ENCODE data around the gene CCNG2.

DNA sequence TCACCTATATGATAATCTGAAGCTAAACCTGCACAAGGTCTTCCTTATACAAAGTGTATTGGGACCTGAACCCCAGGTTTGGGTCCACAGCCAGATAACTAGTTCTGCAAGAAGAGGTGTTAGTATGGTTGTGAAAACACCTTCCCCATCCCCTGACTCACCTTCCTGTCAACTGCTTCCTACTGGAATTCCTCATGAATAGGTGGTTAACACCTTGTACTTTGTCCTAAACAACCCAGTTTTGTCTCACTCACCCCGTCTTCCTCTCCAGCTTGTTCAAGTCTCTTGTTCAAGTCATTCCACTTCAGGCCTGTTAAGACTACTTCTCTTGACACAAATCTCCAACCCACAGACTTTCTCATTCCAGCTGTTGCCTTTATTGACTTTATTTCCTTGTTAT is 45.5 kb downstream of the CCNG2 start:
- TF ChIP-seq, protein P1, sequence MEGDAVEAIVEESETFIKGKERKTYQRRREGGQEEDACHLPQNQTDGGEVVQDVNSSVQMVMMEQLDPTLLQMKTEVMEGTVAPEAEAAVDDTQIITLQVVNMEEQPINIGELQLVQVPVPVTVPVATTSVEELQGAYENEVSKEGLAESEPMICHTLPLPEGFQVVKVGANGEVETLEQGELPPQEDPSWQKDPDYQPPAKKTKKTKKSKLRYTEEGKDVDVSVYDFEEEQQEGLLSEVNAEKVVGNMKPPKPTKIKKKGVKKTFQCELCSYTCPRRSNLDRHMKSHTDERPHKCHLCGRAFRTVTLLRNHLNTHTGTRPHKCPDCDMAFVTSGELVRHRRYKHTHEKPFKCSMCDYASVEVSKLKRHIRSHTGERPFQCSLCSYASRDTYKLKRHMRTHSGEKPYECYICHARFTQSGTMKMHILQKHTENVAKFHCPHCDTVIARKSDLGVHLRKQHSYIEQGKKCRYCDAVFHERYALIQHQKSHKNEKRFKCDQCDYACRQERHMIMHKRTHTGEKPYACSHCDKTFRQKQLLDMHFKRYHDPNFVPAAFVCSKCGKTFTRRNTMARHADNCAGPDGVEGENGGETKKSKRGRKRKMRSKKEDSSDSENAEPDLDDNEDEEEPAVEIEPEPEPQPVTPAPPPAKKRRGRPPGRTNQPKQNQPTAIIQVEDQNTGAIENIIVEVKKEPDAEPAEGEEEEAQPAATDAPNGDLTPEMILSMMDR (IDR thresholded peaks at IDR 0.05 in 2 of 3, conservative IDR thresholded peaks at IDR 0.05 in 1 of 3; ENCODE audit: borderline replicate concordance in 1 of 3, insufficient read depth in 1 of 3, low read depth in 2 of 3, low read length in 2 of 3), result no peak
- TF ChIP-seq, protein P2, sequence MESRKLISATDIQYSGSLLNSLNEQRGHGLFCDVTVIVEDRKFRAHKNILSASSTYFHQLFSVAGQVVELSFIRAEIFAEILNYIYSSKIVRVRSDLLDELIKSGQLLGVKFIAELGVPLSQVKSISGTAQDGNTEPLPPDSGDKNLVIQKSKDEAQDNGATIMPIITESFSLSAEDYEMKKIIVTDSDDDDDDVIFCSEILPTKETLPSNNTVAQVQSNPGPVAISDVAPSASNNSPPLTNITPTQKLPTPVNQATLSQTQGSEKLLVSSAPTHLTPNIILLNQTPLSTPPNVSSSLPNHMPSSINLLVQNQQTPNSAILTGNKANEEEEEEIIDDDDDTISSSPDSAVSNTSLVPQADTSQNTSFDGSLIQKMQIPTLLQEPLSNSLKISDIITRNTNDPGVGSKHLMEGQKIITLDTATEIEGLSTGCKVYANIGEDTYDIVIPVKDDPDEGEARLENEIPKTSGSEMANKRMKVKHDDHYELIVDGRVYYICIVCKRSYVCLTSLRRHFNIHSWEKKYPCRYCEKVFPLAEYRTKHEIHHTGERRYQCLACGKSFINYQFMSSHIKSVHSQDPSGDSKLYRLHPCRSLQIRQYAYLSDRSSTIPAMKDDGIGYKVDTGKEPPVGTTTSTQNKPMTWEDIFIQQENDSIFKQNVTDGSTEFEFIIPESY (IDR thresholded peaks at IDR 0.05; ENCODE audit: extremely low read depth, insufficient replicate concordance, low read length), result no peak
- no peak for TF ChIP-seq SIN3A (IDR thresholded peaks at IDR 0.05; ENCODE audit: low read depth)
- no peak for TF ChIP-seq ZNF274 (IDR thresholded peaks at IDR 0.05; ENCODE audit: low read depth, low read length)
- TF ChIP-seq, protein P3, sequence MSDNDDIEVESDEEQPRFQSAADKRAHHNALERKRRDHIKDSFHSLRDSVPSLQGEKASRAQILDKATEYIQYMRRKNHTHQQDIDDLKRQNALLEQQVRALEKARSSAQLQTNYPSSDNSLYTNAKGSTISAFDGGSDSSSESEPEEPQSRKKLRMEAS (IDR thresholded peaks at IDR 0.05), result no peak
